CD4-positive, alpha-beta T cell treated with Interleukin-4 for 1 hour (primary cell): ENCODE measurements around the gene LAGE3.

Experiments
- DNase-seq, 2 donors: peaks; one replicate each; pipeline ENCODE4 v3.0.0-alpha.2; 2020 to 2022

Gene LAGE3, protein sequence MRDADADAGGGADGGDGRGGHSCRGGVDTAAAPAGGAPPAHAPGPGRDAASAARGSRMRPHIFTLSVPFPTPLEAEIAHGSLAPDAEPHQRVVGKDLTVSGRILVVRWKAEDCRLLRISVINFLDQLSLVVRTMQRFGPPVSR

DNA sequence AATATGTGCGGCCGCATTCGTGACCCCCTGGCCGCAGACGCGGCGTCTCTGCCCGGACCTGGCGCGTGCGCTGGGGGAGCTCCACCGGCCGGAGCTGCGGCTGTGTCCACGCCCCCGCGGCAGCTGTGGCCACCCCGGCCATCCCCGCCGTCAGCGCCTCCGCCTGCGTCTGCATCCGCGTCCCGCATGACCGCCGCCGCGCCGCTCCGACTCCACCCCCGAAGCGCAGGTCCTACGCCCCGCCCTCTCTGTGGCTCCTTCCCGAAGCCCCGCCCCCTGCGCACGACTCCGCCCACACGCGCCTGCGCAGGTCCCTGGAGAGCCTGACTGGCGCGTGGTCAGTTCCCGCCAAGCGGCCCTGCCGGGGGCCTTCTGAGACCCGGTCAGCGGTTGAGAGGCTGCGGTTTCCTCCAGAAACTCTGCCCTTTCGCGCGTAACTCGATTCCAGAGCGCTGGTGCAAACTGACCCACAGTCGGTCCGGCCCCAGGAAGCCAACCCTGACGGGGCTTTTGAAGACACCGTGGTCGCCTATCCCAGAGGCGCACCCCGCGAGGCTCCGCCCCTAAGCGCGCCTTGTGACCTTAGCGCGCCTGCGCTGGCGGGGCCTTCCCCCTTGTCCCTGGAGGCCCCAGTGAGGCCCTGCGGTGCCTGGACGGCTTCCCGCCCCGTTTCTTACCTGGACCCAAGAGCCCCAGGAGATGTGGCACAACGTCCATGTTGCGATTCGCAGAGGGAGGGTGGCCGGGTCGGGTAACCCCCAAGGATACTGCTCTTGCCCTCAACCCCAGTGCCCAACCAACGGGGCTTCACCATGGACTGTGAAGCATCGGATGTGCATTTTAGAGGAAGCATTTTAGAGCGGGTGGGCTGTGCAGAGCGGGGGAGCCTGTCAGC, at the start of gene LAGE3:
TSS of gene LAGE3 (minus strand) at position 554 of the 895 bp plus-strand sequence. CDS start at position 188, 366 bp downstream.
- DNase-seq: peak; percentile 92 to 94

DNA sequence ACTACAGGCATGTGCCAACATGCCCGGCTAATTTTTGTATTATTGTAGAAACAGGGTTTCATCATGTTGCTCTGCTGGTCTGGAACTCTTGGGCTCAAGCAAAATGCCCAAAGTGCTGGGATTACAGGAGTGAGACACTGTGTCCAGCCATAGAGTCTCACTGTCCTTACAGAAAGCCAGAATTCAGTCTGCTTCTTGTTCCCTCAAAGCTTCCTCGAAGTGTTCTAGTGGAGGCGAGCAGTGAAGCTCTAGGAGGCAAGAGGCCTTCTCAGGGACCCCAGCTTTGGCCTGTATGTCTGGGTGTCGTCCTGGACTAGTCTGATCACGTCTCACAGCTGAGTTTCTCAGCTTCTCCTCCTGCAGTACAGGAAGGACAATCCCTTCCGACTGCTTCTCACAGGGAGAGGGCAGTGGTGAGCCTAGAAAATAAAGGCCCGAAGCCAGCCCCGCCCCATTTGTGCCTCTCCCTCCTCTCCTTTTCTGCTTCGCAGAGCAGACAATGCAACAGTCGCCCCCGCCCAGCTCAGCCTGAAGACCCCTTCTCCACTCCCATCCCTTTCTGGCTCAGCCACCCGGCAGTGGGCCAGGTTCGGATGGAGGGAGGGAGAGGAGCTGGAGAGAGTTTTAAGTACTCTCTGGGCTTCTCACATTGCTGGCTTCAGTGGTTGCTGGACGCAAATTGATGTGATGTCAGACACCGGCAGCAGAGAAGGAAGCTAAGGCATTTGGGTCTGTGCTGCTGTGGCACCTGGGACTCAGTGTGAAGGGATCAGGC, 48.0 kb upstream of the LAGE3 start:
- DNase-seq: peak; percentile 68 to 70

DNA sequence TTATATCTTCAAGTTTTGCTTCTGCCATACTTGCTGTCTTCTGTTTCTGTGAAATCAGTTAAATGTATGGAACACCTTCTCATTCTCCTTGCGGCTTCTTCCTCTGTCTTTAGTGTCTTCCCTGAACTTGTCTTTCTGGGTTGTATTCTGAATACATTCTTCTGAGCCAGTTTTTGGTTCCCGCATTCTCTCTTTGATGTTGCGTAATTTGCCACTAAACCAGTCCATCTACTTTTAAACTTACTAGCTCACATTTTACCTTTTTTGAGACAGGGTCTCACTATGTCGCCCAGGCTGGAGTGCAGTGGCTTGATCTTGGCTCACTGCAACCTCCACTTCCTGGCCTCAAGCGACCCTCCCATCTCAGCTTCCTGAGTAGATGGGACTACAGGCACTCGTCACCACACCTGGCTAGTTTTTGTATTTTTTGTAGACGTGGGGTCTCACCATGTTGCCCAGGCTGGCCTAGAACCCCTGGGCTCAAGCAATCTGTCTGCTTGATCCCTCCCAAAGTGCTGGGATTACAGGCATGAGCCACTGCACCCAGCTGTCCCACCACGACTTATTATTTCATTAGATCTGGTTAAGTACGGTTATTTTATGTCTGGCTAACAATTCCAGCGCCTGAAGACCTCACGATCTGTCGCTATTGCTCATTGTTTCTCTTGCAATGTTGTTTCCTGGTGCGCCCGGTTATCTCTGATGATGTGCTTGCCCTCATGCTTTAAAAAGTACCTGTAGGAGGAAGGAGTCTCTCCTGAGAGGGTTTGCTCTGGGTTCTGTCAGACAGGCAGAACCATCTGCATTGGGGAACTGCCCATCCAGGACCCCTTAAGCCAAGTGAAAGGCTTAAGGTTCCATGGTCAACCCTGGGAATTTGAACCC, 46.8 kb upstream of the LAGE3 start:
- DNase-seq: no peak

DNA sequence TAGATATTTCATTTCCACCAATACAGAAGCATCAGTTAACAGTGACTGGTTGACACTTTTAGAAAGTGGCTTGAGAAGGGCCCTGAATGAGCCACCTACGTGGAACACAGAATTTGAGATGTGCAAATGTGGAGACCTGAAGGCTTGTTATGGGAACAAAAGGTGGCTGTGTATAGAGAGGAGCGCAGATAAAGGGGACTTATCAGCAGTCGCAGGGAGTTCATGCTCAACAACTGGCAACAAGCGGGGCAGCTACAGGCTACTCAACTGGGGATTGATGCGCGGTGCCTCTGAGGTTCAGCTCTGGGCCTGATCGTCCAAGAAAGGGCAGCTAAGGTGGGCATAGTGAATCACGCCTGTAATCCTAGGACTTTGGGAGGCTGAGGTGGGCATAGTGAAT, 40.3 kb upstream of the LAGE3 start:
- no peak for DNase-seq

DNA sequence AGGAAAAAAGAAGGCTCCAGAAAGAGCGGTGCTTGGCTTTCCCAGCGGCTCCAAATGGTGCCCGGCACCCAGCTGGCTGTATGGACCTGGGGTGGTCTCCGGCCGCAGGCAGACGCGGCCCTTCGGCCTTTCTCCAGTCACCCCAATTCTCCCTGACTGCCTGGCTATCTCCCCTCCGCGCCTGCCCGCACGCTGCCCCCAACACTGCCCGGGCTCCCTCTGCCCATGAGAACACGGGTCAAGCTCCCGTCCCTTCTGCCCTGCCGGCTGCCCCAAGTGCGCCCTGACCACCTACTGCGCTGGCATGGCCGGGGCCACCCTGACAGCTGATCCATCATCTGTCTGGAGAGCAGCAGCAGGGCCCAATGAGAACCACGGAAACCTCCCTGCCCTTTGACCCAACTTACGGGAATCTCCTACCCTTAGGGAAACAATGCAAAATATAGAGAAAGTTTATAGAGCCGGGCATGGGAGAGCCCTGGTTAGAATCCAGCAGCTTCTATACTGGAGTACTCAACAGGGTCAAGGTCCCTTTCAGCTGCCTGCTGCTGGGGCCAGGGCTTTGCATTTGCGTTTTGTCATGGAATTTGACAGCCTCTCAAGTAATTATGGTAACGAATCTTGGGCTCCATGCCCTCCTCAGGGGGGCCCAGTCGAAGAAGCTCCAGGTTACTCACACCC, 38.2 kb upstream of the LAGE3 start:
- no peak for DNase-seq

DNA sequence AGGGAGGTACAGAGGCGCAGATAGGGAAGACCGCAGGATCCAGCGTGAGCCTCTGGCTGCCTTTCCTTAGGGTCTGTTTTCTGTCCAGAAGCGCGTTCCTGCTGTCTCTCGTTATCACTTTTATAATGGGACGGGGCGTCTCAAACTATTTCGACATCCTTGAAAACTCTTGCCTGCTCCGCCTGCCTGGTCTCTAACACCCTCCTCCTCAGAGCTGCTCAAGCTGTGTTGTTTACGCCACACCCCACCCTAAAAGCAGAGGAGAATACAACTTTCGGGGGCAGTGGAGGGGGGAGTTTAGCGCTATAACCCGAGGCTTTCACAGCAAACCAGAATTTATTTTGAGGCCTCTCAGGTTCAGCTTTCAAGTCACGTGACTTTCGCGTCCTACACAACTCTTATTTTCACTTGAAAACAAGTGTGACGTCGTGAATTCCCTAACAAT, 37.6 kb upstream of the LAGE3 start:
- DNase-seq: peak; percentile 34 to 40

DNA sequence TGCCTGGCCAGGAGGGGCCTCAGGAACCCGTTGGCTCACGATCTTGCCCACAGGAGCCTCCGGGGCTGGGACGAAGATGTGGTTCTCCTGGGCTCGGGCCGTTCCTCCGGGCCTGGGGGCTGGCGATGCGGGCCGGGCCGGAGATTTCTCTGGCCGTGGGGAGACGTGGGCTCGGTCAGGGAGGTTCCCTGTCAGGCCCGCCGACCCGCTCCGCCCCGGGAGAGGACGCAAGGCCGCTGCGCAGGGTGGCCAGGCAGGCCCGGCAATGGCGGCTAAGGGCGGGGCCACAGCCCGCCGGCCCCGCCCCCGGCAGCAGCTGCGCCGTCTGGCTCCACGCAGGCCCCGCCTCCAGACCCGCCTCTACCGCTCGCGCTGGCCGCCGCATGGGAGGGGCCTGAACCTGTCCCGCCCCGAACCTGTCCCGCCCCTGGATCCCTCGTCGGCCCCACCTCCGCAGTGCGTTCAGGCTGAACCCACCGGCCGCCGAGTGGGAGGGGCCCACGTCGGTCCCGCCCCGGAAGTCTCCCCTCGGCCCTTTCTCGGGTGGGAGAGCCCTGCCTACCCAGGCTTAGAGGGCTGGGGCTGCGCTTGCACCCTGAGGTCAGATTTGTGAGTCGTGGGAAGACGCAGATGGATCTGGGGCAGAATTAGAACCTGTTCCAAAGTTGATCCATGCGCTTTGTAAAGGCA, 37.0 kb upstream of the LAGE3 start, which contains the start of gene FAM3A:
TSS of gene FAM3A (minus strand) at position 267 of the 690 bp plus-strand sequence. CDS start 460 bp downstream, outside the sequence.
- DNase-seq: peak; percentile 93 to 94

DNA sequence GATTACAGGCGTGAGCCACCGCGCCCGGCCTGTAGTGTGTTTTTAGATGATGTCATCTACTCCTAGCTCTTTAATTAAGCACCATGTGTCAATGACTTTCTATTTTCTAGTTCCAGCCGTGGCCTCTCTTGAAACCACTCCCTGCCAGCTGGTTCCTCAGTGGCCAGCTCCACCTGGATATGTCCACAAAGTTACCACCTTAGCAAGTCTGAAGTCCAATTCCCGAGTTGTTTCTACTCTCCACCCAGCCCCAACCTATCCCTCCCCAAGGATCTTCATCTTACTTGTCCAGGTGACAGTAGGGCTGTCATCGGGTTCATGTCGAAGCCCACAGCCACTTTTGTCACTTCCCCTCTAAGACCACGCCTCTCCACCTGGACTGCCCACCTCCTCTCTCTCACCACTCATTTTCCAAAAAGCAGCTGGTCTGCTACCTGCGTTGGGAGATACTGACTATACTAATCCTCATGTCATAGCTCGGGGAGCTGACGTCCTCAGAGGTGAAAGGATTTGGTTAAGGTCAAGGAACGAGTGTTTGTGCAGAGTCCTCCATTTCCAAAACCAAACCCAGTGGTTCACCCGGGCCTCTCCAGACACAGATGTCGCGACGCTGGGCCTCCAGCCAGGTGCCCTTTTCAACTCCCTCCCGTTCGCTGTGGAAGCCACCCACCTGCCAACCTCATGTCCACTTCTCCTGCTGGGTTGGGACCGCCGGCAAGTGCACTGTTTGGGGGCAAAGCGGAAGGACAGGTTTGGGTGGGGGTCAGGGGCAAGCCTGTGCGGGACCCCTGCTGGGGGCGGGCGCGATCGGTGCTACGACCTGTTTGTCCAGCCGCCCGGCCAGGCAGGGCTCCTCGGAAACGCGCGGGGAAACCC, 36.2 kb upstream of the LAGE3 start:
- peak; percentile 44 to 46 for DNase-seq

DNA sequence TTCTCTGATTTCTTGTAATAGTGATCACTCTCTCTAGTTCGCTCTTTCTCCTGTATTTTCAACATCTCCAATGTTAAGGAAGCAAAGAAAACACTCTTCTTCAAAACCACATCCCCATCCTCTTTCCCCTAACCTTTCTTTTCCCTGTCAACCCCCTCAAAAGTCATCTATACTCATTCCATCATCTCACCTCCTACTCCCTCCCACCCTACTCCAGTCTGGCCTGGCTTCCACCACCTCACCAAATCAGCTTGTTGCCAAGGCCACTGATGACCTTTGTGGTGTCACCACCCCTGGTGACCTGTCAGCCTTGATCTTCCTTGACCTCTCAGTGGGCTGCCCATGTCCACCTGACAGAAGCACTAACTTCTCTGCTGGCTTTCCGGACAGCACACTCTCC, 34.6 kb upstream of the LAGE3 start:
- no peak for DNase-seq

DNA sequence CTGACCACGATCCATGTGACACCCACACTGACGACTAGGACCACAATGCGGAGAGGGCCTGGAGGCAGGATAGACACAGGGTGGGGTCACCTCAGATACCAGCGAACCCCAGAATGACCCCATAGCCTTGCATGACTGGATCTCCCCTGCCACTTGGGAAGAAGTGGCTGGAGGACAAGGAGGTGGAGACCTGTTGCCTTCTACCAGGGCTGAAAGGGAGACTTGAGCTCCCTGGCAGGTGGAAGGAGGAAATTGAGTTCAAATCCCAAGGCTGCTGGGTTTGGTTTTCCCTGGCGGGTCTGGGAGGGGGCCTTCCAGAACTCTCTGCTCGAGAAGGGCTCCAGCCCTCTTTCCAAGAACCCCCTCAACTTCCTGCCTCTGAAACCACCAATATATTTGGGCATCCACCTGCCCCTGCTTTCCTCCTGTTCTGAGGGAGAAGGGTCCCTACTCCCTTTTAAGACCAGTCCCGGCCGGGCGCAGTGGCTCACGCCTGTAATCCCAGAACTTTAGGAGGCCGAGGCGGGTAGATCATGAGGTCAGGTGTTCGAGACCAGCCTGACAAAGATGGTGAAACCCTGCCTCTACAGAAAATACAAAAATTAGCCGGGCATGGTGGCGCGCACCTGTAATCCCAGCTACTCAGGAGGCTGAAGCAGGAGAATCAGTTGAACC, 33.9 kb upstream of the LAGE3 start:
- no peak for DNase-seq

DNA sequence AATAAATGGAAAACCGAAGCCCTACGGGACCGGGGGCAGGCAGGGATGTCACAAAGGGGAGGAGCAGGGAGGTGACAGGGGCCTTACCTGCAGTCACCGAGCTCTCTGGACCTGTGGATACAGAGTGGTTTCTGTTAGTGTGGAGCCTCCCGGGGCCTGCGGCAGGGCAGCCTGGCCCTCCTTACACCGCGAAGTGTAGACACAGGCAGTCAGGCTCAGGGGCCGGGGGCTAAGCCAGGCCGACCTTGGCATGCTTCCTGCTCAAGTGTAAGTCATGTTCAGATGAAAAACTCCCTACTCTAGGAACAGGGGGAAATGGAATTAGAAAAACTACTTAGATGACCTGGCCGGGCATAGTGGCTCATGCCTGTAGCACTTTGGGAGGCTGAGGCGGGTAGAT, 32.7 kb upstream of the LAGE3 start:
- DNase-seq: no peak

DNA sequence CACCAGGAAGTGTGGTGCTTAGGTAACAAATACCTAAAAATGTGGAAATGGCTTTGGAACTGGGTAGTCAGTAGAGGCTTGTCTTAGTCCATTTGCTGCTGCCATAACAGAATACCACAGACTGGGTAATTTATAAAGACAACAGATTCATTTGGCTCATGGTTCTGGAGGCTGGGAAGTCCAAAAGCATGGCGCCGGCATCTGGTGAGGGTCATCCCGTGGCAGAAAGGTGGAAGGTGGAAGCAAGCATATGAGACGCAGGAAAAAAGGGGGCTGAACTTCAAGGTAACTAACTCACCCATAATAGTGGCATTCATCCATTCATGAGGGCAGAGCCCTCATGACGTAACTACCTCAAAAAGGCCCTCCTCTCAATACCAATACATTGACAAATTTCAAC, 30.4 kb upstream of the LAGE3 start:
- no peak for DNase-seq

DNA sequence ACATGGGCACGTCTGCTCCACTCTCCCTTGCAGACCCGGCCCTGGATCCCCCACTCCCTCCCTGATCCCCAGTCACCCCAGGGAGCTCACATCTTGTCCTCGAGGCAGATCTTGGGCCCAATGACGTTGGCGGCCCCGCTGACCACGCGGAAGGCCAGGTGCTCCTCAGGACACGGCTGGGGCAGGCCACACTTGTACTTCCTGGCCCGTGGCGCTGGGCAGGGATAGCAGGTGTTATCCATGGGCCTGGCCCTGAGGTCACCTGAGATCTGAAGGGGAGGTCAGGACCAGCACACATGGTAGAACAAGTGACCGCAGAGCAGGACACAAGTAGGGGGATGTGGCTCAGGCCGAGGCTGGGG, 29.3 kb upstream of the LAGE3 start:
- no peak for DNase-seq

DNA sequence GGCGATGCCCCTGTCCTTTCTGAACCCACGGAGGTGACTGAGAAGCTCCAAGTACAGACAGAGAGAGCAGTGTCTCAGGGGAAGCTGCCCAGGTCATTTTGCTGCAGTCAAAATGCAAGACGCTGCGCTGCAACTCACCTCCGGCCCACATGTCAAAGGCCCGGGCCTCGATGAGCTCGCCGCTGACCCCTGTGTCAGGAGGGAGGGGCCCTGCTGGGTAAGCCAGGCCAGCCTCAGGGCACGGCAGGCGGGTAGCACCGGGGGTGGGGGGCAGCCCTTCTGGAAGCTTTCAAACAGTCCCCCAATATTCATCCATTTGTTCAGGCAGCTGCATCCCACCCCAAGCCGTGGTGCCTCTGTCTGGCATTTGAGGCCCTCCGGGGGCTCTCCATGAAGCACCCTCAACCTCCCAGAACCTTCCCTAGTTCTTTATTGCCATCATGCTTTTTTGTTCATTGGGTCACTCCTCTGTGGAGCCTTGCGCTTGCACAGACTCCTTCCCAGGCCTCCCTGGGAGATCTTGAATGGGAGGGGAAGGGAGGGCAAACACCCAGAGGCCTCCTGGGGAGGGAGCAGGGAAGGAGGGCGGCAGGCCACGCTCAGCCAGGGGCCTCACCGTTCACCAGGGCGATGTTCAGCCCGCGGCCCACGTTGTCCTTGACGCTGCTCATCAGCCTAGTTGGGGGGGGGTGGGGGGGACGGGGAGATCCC, 28.7 kb upstream of the LAGE3 start:
- no peak for DNase-seq

DNA sequence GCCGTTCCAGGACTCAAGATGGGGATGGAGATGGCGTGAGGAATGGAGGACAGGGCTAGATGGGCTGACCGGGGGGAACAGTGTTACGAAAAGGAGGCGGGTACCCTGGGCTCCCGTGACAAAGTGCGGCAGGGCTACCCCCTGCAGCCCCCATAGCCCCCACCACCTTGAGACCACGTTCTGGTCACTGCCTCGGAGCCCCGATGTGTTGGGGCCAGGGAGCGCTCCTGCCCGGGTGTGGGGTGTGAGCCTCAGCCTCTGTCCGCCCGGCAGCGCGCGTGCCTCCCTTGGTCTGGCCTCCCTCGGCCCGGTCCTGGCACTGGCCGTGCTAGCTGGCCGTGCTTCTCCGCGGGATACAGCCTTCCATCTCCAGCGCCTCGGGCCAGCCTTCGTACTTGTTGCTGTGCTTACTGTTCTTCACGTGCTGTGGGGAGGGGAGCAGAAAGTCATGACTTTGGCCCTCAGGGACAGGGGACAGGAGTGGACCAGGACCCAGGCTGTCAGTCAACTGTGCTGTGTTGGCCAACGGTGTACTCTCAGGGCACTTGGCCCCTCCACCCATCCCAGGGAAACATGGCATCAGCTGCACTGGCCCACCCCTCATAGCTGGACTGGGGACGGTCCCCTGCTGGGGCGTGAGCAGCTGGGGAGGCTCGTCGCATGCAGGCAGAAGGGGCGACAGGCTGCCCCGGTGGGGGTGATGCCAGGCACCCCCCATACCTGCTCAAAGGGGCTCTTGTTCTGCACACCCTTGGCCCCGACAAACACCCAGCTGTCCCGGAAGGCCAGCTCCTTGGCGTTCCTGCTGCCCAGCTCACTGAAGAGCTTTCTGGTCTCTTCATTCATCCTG, 27.6 kb upstream of the LAGE3 start:
- no peak for DNase-seq

DNA sequence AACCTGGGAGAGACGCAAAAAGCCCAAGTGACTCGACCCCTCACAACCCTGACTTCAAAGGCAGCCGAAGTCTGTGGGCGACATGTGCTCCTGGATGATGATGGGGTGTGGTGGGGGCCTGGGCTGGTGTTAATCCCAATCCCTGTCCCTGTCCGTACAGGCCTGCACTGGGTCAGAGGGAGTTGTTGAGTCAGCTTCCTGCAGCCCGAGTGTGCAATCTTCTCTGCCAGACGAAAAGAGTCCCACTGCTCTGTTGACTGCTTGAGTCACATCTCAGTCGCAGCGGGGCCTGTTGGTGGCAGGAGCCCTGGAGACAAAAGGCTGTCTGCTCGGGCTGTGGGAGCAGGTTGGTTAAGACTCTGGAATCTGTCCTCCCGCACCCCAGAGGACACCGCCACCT, 26.7 kb upstream of the LAGE3 start:
- no peak for DNase-seq

DNA sequence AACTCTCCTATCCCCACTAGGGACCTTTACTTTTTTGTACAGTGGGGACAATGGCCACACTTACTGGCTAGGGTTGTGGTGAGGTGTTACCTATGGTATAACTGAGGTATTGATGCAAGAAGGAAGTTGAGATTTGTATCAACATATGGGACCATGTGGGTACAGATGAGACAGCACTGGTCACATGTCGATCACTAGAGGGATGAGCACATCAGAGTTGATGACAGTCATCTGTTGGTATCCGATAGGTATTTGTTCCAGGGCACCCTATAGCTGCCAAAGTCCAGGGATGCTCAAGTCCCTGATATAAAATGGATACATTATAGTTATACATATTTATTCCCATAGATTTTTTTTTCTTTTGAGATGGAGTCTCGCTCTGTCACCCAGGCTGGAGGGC, 23.9 kb upstream of the LAGE3 start:
- no peak for DNase-seq

DNA sequence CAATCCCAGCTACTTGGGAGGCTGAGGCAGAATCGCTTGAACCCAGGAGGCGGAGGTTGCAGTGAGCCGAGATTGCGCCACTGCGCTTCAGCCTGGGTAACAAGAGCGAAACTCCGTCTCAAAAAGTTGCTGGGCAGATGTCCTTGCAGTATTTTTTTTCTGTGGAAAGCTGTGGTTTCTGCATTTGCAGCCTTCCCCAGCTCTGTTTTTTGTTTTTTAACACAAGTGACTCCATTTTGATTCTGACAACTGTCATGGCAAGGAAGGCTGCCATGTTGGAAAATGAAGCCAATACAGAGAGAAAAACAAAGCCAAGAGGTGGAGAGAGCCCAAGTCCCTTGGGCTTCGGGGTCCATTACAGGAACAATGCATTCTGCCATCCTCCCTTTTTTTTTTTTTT, 23.0 kb upstream of the LAGE3 start:
- no peak for DNase-seq
